Measurements from ENCODE around the gene ETV3.
"Not testable (repeated sequence)": the region's sequence is repeated elsewhere in the genome, so short reads cannot be mapped to it uniquely, and the experiment has no call there.

The ETV3 gene

GRCh38 chr1:157138220-157139051, at the start of gene ETV3:
Gene ETV3 (minus strand): TSS chr1:157138395. CDS start chr1:157136352, 2,043 bp downstream.
- peak; percentile 96 for DNase-seq (ENCODE audit: low spot score)

GRCh38 chr1:157186281-157186992, 48.2 kb upstream of the ETV3 start:
- DNase-seq (ENCODE audit: low spot score): no peak

- DNase-seq (ENCODE audit: low spot score): no peak
These were observed 45.7 kb upstream of the ETV3 start for GRCh38 chr1:157183870-157184269.

GRCh38 chr1:157182371-157182770, 44.2 kb upstream of the ETV3 start:
- DNase-seq (ENCODE audit: low spot score): not testable (repeated sequence)

GRCh38 chr1:157181790-157182189, 43.6 kb upstream of the ETV3 start:
- DNase-seq (ENCODE audit: low spot score): no peak

- DNase-seq (ENCODE audit: low spot score): no peak
These were observed 43.1 kb upstream of the ETV3 start for GRCh38 chr1:157181258-157181657.

GRCh38 chr1:157178490-157178889, 40.3 kb upstream of the ETV3 start:
- DNase-seq (ENCODE audit: low spot score): no peak

GRCh38 chr1:157177733-157178394, 39.7 kb upstream of the ETV3 start:
- no peak for DNase-seq (ENCODE audit: low spot score)

- DNase-seq (ENCODE audit: low spot score): no peak
These were observed 38.5 kb upstream of the ETV3 start for GRCh38 chr1:157176591-157177121.

GRCh38 chr1:157176016-157176415, 37.8 kb upstream of the ETV3 start:
- DNase-seq (ENCODE audit: low spot score): no peak

GRCh38 chr1:157173900-157174410, 35.8 kb upstream of the ETV3 start:
- DNase-seq (ENCODE audit: low spot score): no peak

GRCh38 chr1:157173241-157173640, 35.0 kb upstream of the ETV3 start:
- DNase-seq (ENCODE audit: low spot score): not testable (repeated sequence)

GRCh38 chr1:157172591-157172990, 34.4 kb upstream of the ETV3 start:
- not testable (repeated sequence) for DNase-seq (ENCODE audit: low spot score)

GRCh38 chr1:157171903-157172503, 33.8 kb upstream of the ETV3 start:
- DNase-seq (ENCODE audit: low spot score): not testable (repeated sequence)

GRCh38 chr1:157170677-157171515, 32.7 kb upstream of the ETV3 start:
- peak; percentile 61 for DNase-seq (ENCODE audit: low spot score)

GRCh38 chr1:157168015-157168414, 29.8 kb upstream of the ETV3 start:
- DNase-seq (ENCODE audit: low spot score): no peak

GRCh38 chr1:157167437-157167836, 29.2 kb upstream of the ETV3 start:
- no peak for DNase-seq (ENCODE audit: low spot score)

GRCh38 chr1:157166590-157166989, 28.4 kb upstream of the ETV3 start:
- no peak for DNase-seq (ENCODE audit: low spot score)

GRCh38 chr1:157163273-157164127, 25.3 kb upstream of the ETV3 start:
- peak; percentile 85 for DNase-seq (ENCODE audit: low spot score)

- DNase-seq (ENCODE audit: low spot score): no peak
These were observed 24.1 kb upstream of the ETV3 start for GRCh38 chr1:157162345-157162744.

Data from D341Med (cell line).